HL-60 (cell line): ENCODE data around the gene NELFB.

Experiments
- DNase-seq, 2 experiments: peaks; one replicate each; pipeline ENCODE4 v3.0.0-alpha.2; 2010 to 2020; ENCODE audit warnings: low read depth in 1 of 2, low spot score in 1 of 2
- H3K27ac ChIP-seq: fragments of 250-450 bp; sonication (Bioruptor Pico); replicated peaks from 2 replicates; pipeline ENCODE4 v1.5.1; 2020; ENCODE audit warnings: mild to moderate bottlenecking, moderate library complexity
- H3K27me3 ChIP-seq: fragments of 250-450 bp; sonication (Bioruptor Pico); 2 replicates; pipeline ENCODE4 v1.5.1; 2021; ENCODE audit warnings: mild to moderate bottlenecking, moderate library complexity; ENCODE audit not compliant: insufficient read depth, poor library complexity, severe bottlenecking
- H3K4me3 ChIP-seq: replicated peaks from 2 replicates; pipeline ENCODE4 v1.5.1; 2011; ENCODE audit warnings: mild to moderate bottlenecking, control low read depth, low read length; ENCODE audit not compliant: insufficient read depth
- CTCF ChIP-seq: IDR thresholded peaks from one replicate; pipeline ENCODE4 v1.5.1; 2011; ENCODE audit warnings: low read length, control low read depth, inconsistent platforms; ENCODE audit not compliant: insufficient read depth
- GABPA ChIP-seq: IDR thresholded peaks from 2 replicates; pipeline ENCODE4 v1.6.1; 2012; ENCODE audit warnings: low read depth
- POLR2AphosphoS5 ChIP-seq: IDR thresholded peaks from 2 replicates; pipeline ENCODE4 v1.6.1; 2012; ENCODE audit warnings: low read depth
- REST ChIP-seq: IDR thresholded peaks from 2 replicates; pipeline ENCODE4 v1.6.1; 2012; ENCODE audit warnings: low read depth; ENCODE audit not compliant: insufficient replicate concordance
- SPI1 ChIP-seq: IDR thresholded peaks from 2 replicates; pipeline ENCODE4 v1.6.1; 2012; ENCODE audit warnings: low read depth, mild to moderate bottlenecking, borderline replicate concordance

Gene NELFB

GRCh38 chr9:137231372-137232039 lies 23.6 kb upstream of the NELFB start:
- Histone ChIP-seq H3K4me3 (no peak overlapping the region), H3K27ac (no peak overlapping the region), H3K27me3 (peaks cover 14% of the 10 kb centered on the region)
- no peak for DNase-seq
- TF ChIP-seq SPI1 (no peak), REST (no peak)

- no peak for TF ChIP-seq GABPA
- no peak for DNase-seq
- Histone ChIP-seq H3K27me3 (peaks cover 14% of the 10 kb centered on the region), H3K4me3 (no peak overlapping the region), H3K27ac (no peak overlapping the region)
Observed at GRCh38 chr9:137232101-137232500, 23.0 kb upstream of the NELFB start.

GRCh38 chr9:137232510-137232909 lies 22.6 kb upstream of the NELFB start:
- TF ChIP-seq CTCF (no peak), SPI1 (no peak), POLR2AphosphoS5 (no peak), REST (no peak)
- Histone ChIP-seq H3K4me3 (no peak overlapping the region), H3K27ac (no peak overlapping the region), H3K27me3 (peaks cover 14% of the 10 kb centered on the region)
- DNase-seq: no peak

GRCh38 chr9:137233143-137233980 lies 21.8 kb upstream of the NELFB start:
- no peak for DNase-seq
- H3K27ac ChIP-seq: no peak overlapping the region
- no peak overlapping the region for H3K4me3 ChIP-seq
- peaks cover 14% of the 10 kb centered on the region for H3K27me3 ChIP-seq
- no peak for TF ChIP-seq POLR2AphosphoS5
- TF ChIP-seq CTCF: no peak
- no peak for TF ChIP-seq GABPA
- no peak for TF ChIP-seq SPI1
- TF ChIP-seq REST: no peak
